ENCODE data around the gene TNRC6C.

TNRC6C gene

DNA sequence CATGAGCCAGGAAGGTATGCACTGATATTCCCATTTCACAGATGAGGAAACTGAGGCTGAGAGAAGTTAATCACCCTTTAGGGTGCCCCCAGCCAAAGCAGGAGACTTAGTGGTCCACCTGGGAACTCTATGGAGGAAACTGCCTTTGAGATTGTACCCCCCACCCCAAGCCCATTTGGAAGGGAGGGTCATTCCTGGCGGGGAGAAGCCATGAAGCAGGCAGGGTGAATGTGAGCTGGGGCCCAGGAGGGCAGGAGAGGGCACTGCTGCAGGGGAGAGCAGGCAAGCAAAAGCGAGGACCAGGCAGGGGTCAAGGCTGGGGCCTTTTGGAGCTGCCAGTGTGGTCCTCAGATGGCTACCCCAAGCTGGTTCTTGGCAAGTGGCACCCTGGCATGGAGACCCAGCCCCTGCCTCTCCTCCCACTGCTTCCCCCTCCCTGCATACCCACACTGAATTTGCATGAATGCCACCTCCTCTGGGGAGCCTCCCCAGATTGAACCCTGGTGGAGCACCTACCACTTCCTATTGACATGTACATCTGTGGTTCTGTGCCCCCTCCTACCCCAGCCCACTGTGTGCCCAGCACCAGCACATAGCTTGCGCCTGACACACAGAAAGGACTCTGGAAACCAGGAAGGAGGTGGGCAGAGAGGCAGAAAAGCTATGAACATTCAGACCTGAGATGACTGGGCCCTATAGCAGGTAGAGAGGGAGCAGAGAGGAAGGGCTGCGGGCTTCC is 171.0 kb downstream of the TNRC6C start:
- peaks cover 6% of the 10 kb centered on the region; the same call in 1 of the 2 replicates for H3K4me1 ChIP-seq (ENCODE audit: control insufficient read depth, insufficient read depth, low read length)
- H3K4me3 ChIP-seq (ENCODE audit: low read depth, low read length): no peak overlapping the region
- ChIA-PET CTCF (interaction anchor here (0.9 to 2.0 kb wide), 3 partner anchors 11 to 57 kb away, joined by 4 to 5 read pairs (median 4); partner anchors contain the start of genes AFMID and TK1), POLR2A (interaction anchor here (0.6 to 2.1 kb wide), 7 partner anchors 11 to 69 kb away, joined by 3 to 13 read pairs (median 3); partner anchors contain the start of genes AFMID and TK1)
- TF ChIP-seq ZNF621 (tag by site-specific recombination; IDR thresholded peaks at IDR 0.05): no peak
- TF ChIP-seq, protein P1, sequence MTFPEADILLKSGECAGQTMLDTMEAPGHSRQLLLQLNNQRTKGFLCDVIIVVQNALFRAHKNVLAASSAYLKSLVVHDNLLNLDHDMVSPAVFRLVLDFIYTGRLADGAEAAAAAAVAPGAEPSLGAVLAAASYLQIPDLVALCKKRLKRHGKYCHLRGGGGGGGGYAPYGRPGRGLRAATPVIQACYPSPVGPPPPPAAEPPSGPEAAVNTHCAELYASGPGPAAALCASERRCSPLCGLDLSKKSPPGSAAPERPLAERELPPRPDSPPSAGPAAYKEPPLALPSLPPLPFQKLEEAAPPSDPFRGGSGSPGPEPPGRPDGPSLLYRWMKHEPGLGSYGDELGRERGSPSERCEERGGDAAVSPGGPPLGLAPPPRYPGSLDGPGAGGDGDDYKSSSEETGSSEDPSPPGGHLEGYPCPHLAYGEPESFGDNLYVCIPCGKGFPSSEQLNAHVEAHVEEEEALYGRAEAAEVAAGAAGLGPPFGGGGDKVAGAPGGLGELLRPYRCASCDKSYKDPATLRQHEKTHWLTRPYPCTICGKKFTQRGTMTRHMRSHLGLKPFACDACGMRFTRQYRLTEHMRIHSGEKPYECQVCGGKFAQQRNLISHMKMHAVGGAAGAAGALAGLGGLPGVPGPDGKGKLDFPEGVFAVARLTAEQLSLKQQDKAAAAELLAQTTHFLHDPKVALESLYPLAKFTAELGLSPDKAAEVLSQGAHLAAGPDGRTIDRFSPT (tag by site-specific recombination; IDR thresholded peaks at IDR 0.05): peak; percentile 16; the same call in 1 of the 2 replicates
- TF ChIP-seq ZNF548 (tag by site-specific recombination; IDR thresholded peaks at IDR 0.05): no peak
- TF ChIP-seq ZNF175 (tag by site-specific recombination; IDR thresholded peaks at IDR 0.05): no peak
- TF ChIP-seq, protein P2, sequence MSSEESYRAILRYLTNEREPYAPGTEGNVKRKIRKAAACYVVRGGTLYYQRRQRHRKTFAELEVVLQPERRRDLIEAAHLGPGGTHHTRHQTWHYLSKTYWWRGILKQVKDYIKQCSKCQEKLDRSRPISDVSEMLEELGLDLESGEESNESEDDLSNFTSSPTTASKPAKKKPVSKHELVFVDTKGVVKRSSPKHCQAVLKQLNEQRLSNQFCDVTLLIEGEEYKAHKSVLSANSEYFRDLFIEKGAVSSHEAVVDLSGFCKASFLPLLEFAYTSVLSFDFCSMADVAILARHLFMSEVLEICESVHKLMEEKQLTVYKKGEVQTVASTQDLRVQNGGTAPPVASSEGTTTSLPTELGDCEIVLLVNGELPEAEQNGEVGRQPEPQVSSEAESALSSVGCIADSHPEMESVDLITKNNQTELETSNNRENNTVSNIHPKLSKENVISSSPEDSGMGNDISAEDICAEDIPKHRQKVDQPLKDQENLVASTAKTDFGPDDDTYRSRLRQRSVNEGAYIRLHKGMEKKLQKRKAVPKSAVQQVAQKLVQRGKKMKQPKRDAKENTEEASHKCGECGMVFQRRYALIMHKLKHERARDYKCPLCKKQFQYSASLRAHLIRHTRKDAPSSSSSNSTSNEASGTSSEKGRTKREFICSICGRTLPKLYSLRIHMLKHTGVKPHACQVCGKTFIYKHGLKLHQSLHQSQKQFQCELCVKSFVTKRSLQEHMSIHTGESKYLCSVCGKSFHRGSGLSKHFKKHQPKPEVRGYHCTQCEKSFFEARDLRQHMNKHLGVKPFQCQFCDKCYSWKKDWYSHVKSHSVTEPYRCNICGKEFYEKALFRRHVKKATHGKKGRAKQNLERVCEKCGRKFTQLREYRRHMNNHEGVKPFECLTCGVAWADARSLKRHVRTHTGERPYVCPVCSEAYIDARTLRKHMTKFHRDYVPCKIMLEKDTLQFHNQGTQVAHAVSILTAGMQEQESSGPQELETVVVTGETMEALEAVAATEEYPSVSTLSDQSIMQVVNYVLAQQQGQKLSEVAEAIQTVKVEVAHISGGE (tag by site-specific recombination; conservative IDR thresholded peaks at IDR 0.05; ENCODE audit: low read depth): no peak
- no peak for TF ChIP-seq ZNF670 (tag by site-specific recombination; IDR thresholded peaks at IDR 0.05; ENCODE audit: low read depth)
- TF ChIP-seq GLIS2 (tag by site-specific recombination; IDR thresholded peaks at IDR 0.05): no peak
- no peak for TF ChIP-seq ZNF169 (tag by site-specific recombination; IDR thresholded peaks at IDR 0.05)
- TF ChIP-seq, protein P3, sequence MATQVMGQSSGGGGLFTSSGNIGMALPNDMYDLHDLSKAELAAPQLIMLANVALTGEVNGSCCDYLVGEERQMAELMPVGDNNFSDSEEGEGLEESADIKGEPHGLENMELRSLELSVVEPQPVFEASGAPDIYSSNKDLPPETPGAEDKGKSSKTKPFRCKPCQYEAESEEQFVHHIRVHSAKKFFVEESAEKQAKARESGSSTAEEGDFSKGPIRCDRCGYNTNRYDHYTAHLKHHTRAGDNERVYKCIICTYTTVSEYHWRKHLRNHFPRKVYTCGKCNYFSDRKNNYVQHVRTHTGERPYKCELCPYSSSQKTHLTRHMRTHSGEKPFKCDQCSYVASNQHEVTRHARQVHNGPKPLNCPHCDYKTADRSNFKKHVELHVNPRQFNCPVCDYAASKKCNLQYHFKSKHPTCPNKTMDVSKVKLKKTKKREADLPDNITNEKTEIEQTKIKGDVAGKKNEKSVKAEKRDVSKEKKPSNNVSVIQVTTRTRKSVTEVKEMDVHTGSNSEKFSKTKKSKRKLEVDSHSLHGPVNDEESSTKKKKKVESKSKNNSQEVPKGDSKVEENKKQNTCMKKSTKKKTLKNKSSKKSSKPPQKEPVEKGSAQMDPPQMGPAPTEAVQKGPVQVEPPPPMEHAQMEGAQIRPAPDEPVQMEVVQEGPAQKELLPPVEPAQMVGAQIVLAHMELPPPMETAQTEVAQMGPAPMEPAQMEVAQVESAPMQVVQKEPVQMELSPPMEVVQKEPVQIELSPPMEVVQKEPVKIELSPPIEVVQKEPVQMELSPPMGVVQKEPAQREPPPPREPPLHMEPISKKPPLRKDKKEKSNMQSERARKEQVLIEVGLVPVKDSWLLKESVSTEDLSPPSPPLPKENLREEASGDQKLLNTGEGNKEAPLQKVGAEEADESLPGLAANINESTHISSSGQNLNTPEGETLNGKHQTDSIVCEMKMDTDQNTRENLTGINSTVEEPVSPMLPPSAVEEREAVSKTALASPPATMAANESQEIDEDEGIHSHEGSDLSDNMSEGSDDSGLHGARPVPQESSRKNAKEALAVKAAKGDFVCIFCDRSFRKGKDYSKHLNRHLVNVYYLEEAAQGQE (tag by site-specific recombination; IDR thresholded peaks at IDR 0.05): no peak
- no peak for TF ChIP-seq ZNF843 (tag by site-specific recombination; IDR thresholded peaks at IDR 0.05)
- TF ChIP-seq, protein P4, sequence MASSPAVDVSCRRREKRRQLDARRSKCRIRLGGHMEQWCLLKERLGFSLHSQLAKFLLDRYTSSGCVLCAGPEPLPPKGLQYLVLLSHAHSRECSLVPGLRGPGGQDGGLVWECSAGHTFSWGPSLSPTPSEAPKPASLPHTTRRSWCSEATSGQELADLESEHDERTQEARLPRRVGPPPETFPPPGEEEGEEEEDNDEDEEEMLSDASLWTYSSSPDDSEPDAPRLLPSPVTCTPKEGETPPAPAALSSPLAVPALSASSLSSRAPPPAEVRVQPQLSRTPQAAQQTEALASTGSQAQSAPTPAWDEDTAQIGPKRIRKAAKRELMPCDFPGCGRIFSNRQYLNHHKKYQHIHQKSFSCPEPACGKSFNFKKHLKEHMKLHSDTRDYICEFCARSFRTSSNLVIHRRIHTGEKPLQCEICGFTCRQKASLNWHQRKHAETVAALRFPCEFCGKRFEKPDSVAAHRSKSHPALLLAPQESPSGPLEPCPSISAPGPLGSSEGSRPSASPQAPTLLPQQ (tag by site-specific recombination; IDR thresholded peaks at IDR 0.05): no peak
- no peak for TF ChIP-seq ZNF214 (tag by site-specific recombination; IDR thresholded peaks at IDR 0.05; ENCODE audit: borderline replicate concordance)
- TF ChIP-seq ZNF521 (tag by site-specific recombination; IDR thresholded peaks at IDR 0.05): no peak
- TF ChIP-seq, protein P5, sequence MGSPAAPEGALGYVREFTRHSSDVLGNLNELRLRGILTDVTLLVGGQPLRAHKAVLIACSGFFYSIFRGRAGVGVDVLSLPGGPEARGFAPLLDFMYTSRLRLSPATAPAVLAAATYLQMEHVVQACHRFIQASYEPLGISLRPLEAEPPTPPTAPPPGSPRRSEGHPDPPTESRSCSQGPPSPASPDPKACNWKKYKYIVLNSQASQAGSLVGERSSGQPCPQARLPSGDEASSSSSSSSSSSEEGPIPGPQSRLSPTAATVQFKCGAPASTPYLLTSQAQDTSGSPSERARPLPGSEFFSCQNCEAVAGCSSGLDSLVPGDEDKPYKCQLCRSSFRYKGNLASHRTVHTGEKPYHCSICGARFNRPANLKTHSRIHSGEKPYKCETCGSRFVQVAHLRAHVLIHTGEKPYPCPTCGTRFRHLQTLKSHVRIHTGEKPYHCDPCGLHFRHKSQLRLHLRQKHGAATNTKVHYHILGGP (tag by site-specific recombination; IDR thresholded peaks at IDR 0.05): no peak
- TF ChIP-seq ZNF140 (tag by site-specific recombination; IDR thresholded peaks at IDR 0.05): no peak
- TF ChIP-seq ZNF24 (tag by site-specific recombination; IDR thresholded peaks at IDR 0.05): peak; percentile 81
- no peak for TF ChIP-seq ZNF473 (tag by site-specific recombination; IDR thresholded peaks at IDR 0.05)
- TF ChIP-seq, protein P6, sequence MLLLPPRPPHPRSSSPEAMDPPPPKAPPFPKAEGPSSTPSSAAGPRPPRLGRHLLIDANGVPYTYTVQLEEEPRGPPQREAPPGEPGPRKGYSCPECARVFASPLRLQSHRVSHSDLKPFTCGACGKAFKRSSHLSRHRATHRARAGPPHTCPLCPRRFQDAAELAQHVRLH (tag by site-specific recombination; IDR thresholded peaks at IDR 0.05): 0 out of 2 replicates have a peak, but pooled peaks have one; percentile 34
- no peak for TF ChIP-seq YY2 (tag by site-specific recombination; IDR thresholded peaks at IDR 0.05)
- no peak for TF ChIP-seq KLF7 (tag by site-specific recombination; IDR thresholded peaks at IDR 0.05; ENCODE audit: borderline replicate concordance)
- no peak overlapping the region for H3K27ac ChIP-seq (ENCODE audit: extremely low read depth, low read depth, low read length)
- no peaks in the 10 kb centered on the region for H3K9me3 ChIP-seq (ENCODE audit: control insufficient read depth, insufficient read depth, low read depth, low read length)
- no peaks in the 10 kb centered on the region for H3K36me3 ChIP-seq (ENCODE audit: control insufficient read depth in 2 of 2, insufficient read depth in 1 of 2, low read length in 2 of 2)

All from HEK293 (cell line).